Lower leg skin (tissue), 3 donors: ENCODE results near the gene NRIP3.

Source experiments
- POLR2A ChIP-seq, 2 donors: fragments of 450-650 bp; IDR thresholded peaks; one replicate each; pipeline ENCODE4 v1.6.1; 2016 to 2017; ENCODE audit warnings: antibody characterized with exemption in 2 of 2, mild to moderate bottlenecking in 1 of 2, moderate library complexity in 1 of 2
- TF ChIP-seq, protein P1 (sequence below), 3 donors: fragments of 450-650 bp; IDR thresholded peaks; one replicate each; pipeline ENCODE4 v1.5.1; 2016; ENCODE audit warnings: antibody characterized with exemption in 3 of 3, mild to moderate bottlenecking in 3 of 3, moderate library complexity in 2 of 3

DNA sequence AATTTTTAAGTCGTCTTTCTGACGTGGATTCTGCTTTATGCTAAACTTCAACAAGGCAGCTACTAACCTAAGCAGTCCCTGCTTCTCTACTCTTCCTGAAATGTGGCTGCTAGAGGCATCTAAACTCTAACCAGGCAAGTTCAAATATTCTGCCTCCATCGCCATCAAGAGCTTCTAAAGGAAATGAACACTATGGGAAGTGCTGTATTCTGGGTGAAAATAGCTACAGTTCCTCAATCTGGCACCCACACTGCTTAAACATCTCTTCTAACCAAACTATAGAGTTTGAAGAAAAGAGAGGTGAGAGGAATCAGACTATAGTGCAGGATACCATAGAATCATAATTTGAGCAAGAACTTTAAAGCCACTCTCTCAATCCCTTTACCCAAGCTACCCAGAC lies 6.3 kb downstream of the NRIP3 start:
- TF ChIP-seq, protein P1, sequence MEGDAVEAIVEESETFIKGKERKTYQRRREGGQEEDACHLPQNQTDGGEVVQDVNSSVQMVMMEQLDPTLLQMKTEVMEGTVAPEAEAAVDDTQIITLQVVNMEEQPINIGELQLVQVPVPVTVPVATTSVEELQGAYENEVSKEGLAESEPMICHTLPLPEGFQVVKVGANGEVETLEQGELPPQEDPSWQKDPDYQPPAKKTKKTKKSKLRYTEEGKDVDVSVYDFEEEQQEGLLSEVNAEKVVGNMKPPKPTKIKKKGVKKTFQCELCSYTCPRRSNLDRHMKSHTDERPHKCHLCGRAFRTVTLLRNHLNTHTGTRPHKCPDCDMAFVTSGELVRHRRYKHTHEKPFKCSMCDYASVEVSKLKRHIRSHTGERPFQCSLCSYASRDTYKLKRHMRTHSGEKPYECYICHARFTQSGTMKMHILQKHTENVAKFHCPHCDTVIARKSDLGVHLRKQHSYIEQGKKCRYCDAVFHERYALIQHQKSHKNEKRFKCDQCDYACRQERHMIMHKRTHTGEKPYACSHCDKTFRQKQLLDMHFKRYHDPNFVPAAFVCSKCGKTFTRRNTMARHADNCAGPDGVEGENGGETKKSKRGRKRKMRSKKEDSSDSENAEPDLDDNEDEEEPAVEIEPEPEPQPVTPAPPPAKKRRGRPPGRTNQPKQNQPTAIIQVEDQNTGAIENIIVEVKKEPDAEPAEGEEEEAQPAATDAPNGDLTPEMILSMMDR (IDR thresholded peaks at IDR 0.05) = no peak
- no peak for TF ChIP-seq POLR2A (IDR thresholded peaks at IDR 0.05)
